OCI-LY1 (cell line): Measurements from ENCODE around the gene RNF217.

Experiments
- H2AFZ ChIP-seq: fragments of 200-600 bp; sonication (generic), shearing (Covaris generic); 2 replicates; pipeline ENCODE4 v1.6.0; 2014; ENCODE audit warnings: antibody characterized with exemption, mild to moderate bottlenecking, low read length
- H3F3A ChIP-seq: fragments of 200-600 bp; sonication (generic), shearing (Covaris generic); 2 replicates; pipeline ENCODE4 v1.6.0; 2014; ENCODE audit warnings: mild to moderate bottlenecking, antibody characterized with exemption, low read length, moderate library complexity; ENCODE audit not compliant: insufficient read depth
- H3K27ac ChIP-seq: fragments of 200-600 bp; sonication (generic); 2 replicates; pipeline ENCODE4 v1.5.1; 2014; ENCODE audit warnings: low read length, mixed run types, mild to moderate bottlenecking, low read depth; ENCODE audit not compliant: poor library complexity, severe bottlenecking
- H3K27me3 ChIP-seq: fragments of 200-600 bp; sonication (generic); 2 replicates; pipeline ENCODE4 v1.6.0; 2014; ENCODE audit warnings: antibody characterized with exemption, mild to moderate bottlenecking, low read length, moderate library complexity; ENCODE audit not compliant: insufficient read depth
- H3K36me3 ChIP-seq: fragments of 200-600 bp; sonication (generic); 2 replicates; pipeline ENCODE4 v1.6.1; 2014; ENCODE audit warnings: mild to moderate bottlenecking, antibody characterized with exemption, low read length, moderate library complexity, mixed read lengths; ENCODE audit not compliant: insufficient read depth
- H3K4me1 ChIP-seq: fragments of 200-600 bp; sonication (generic); 2 replicates; pipeline ENCODE4 v1.5.1; 2014; ENCODE audit warnings: mild to moderate bottlenecking, low read length, moderate library complexity; ENCODE audit not compliant: insufficient read depth, severe bottlenecking
- H3K4me2 ChIP-seq: fragments of 200-600 bp; sonication (generic), shearing (Covaris generic); 2 replicates; pipeline ENCODE4 v1.6.1; 2014; ENCODE audit warnings: low read length
- H3K4me3 ChIP-seq: fragments of 200-600 bp; sonication (generic); 2 replicates; pipeline ENCODE4 v1.5.1; 2014; ENCODE audit warnings: low read length, low read depth, mild to moderate bottlenecking, mixed read lengths; ENCODE audit not compliant: poor library complexity, severe bottlenecking
- H3K79me2 ChIP-seq: fragments of 200-600 bp; shearing (Covaris generic); 2 replicates; pipeline ENCODE4 v1.6.1; 2016; ENCODE audit warnings: mixed run types, low read length, mixed read lengths; ENCODE audit not compliant: insufficient read depth
- H3K9ac ChIP-seq: fragments of 200-600 bp; sonication (generic), shearing (Covaris generic); 2 replicates; pipeline ENCODE4 v1.6.1; 2014; ENCODE audit warnings: mild to moderate bottlenecking, low read length, mixed read lengths
- H3K9me2 ChIP-seq: fragments of 200-600 bp; sonication (generic), shearing (Covaris generic); 2 replicates; pipeline ENCODE4 v1.6.1; 2014; ENCODE audit warnings: low read depth, mild to moderate bottlenecking, low read length, mixed read lengths
- H3K9me3 ChIP-seq: fragments of 200-600 bp; shearing (Covaris generic); 2 replicates; pipeline ENCODE4 v1.6.1; 2014; ENCODE audit warnings: low read length, mixed read lengths
- H4K20me1 ChIP-seq: fragments of 200-600 bp; sonication (generic), shearing (Covaris generic); 2 replicates; pipeline ENCODE4 v1.6.0; 2016; ENCODE audit warnings: mild to moderate bottlenecking, low read length; ENCODE audit not compliant: insufficient read depth
- EZH2 ChIP-seq: fragments of 200-600 bp; sonication (generic), shearing (Covaris generic); IDR thresholded peaks from 2 replicates; pipeline ENCODE4 v1.8.0; 2017; ENCODE audit warnings: borderline replicate concordance, mixed run types, mild to moderate bottlenecking, antibody characterized with exemption, low read length, moderate library complexity, mixed read lengths
- TF ChIP-seq, protein P1 (sequence below): fragments of 200-600 bp; sonication (generic), shearing (Covaris generic); IDR thresholded peaks from 2 replicates; pipeline ENCODE4 v1.5.1; 2017; ENCODE audit warnings: mild to moderate bottlenecking, antibody characterized with exemption, low read length, moderate library complexity, mixed read lengths

The RNF217 gene

GRCh38 chr6:124953808-124954207, 8.4 kb upstream of the RNF217 start:
- Histone ChIP-seq H3K4me1 (no peaks in the 10 kb centered on the region), H3K4me3 (no peak overlapping the region), H3K36me3 (no peaks in the 10 kb centered on the region), H3K9ac (no peak overlapping the region), H3F3A (no peaks in the 10 kb centered on the region), H2AFZ (no peak overlapping the region), H3K9me3 (no peaks in the 10 kb centered on the region), H3K27me3 (no peaks in the 10 kb centered on the region), H3K4me2 (no peak overlapping the region), H4K20me1 (no peaks in the 10 kb centered on the region), H3K79me2 (no peaks in the 10 kb centered on the region), H3K27ac (no peak overlapping the region), H3K9me2 (no peaks in the 10 kb centered on the region)
- TF ChIP-seq, protein P1, sequence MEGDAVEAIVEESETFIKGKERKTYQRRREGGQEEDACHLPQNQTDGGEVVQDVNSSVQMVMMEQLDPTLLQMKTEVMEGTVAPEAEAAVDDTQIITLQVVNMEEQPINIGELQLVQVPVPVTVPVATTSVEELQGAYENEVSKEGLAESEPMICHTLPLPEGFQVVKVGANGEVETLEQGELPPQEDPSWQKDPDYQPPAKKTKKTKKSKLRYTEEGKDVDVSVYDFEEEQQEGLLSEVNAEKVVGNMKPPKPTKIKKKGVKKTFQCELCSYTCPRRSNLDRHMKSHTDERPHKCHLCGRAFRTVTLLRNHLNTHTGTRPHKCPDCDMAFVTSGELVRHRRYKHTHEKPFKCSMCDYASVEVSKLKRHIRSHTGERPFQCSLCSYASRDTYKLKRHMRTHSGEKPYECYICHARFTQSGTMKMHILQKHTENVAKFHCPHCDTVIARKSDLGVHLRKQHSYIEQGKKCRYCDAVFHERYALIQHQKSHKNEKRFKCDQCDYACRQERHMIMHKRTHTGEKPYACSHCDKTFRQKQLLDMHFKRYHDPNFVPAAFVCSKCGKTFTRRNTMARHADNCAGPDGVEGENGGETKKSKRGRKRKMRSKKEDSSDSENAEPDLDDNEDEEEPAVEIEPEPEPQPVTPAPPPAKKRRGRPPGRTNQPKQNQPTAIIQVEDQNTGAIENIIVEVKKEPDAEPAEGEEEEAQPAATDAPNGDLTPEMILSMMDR, result no peak
- TF ChIP-seq EZH2, result no peak

DNA sequence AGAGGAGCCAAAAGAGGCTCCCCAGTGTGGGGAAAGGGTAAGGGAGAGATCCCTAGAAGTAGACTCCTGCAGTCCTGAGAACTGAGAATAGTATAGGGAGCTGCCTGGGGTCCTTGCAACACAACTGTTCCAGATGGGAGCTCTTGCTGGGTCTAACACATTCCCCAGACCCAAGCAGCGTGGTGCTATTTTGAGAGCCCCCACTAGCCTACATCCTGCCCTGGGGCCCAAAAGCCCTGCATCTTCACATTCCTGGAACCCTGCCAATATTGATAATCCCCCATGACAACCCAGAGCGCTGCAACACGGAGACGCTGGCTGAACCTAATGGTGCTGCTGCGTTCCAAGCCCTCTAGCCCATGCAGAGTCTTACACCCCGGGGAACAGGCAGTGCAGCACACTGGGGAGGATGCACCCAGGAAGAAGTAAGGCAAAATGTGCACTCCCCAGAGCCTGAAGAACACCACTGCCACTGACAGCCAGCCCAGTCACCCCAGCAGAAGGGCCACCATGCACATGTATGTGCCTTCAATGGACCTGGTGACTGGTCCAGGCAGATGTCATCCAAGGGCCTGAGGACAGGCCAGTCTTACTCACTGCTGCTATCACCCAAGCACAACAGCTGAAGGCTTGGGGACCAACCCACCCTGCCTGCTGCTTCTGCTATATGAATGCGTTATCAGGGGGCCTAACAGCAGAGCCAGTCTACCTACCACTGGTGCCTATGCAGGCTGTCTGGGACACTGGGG, 7.0 kb upstream of the RNF217 start:
- H3F3A ChIP-seq, result no peaks in the 10 kb centered on the region
- H3K27me3 ChIP-seq, result no peaks in the 10 kb centered on the region
- no peaks in the 10 kb centered on the region for H3K9me3 ChIP-seq
- no peaks in the 10 kb centered on the region for H3K36me3 ChIP-seq
- no peak overlapping the region for H3K27ac ChIP-seq
- TF ChIP-seq EZH2, result no peak
- TF ChIP-seq, protein P1, result no peak
- no peak overlapping the region for H2AFZ ChIP-seq
- H3K4me2 ChIP-seq, result no peak overlapping the region
- H3K9me2 ChIP-seq, result no peaks in the 10 kb centered on the region
- H3K4me3 ChIP-seq, result no peak overlapping the region
- H3K79me2 ChIP-seq, result no peaks in the 10 kb centered on the region
- no peaks in the 10 kb centered on the region for H3K4me1 ChIP-seq
- no peaks in the 10 kb centered on the region for H4K20me1 ChIP-seq
- no peak overlapping the region for H3K9ac ChIP-seq

- no peak for TF ChIP-seq EZH2
- TF ChIP-seq, protein P1, result no peak
- no peak overlapping the region for H3K9ac ChIP-seq
- no peaks in the 10 kb centered on the region for H3K79me2 ChIP-seq
- H3K9me3 ChIP-seq, result no peaks in the 10 kb centered on the region
- no peaks in the 10 kb centered on the region for H3K4me1 ChIP-seq
- H3K4me3 ChIP-seq, result no peak overlapping the region
- H3K27ac ChIP-seq, result no peak overlapping the region
- H4K20me1 ChIP-seq, result no peaks in the 10 kb centered on the region
- no peak overlapping the region for H3K4me2 ChIP-seq
- no peaks in the 10 kb centered on the region for H3F3A ChIP-seq
- no peaks in the 10 kb centered on the region for H3K27me3 ChIP-seq
- no peaks in the 10 kb centered on the region for H3K36me3 ChIP-seq
- H3K9me2 ChIP-seq, result no peaks in the 10 kb centered on the region
- H2AFZ ChIP-seq, result no peak overlapping the region
Observed at GRCh38 chr6:124956018-124956417, 6.2 kb upstream of the RNF217 start.
